DND-41 (cell line): ENCODE measurements around the gene DHPS.

Source experiments
- EZH2 ChIP-seq: IDR thresholded peaks from 3 replicates; pipeline ENCODE4 v1.6.1; 2012; ENCODE audit warnings: borderline replicate concordance, low read depth, mild to moderate bottlenecking, moderate library complexity, low read length, inconsistent platforms; ENCODE audit not compliant: severe bottlenecking
- TF ChIP-seq, protein P1 (sequence below): IDR thresholded peaks from 2 replicates; pipeline ENCODE4 v1.5.1; 2012; ENCODE audit warnings: borderline replicate concordance, low read length, moderate library complexity, mild to moderate bottlenecking; ENCODE audit not compliant: poor library complexity, severe bottlenecking; ENCODE audit errors: extremely low read depth

DNA sequence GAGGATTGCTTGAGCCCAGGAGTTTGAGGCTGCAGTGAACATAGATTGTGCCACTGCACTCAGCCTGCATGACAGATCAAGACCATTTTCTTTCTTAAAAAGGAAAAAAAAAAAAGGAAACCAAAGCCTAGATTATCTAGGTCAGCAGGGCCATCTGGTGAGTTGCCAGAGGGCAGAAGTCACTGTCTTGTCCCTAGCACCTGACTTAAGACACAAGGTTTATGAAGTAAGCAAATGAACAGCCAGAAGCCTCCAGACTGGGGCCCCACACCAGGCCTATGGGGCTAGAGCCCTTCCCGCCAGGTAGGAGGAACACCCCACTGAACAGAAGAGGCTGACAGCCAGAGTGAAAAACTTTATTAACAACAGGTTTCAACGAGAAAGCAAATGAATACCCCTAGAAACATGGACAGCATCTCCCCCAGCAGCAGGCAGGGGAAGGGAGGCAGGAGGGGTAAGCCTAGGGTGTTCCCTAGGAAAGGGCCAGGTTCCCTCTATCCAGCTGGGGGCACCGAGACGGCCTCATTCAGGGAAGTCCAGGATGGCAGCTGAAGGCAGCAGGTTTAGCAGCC lies 13.9 kb downstream of the DHPS start:
- TF ChIP-seq, protein P1, sequence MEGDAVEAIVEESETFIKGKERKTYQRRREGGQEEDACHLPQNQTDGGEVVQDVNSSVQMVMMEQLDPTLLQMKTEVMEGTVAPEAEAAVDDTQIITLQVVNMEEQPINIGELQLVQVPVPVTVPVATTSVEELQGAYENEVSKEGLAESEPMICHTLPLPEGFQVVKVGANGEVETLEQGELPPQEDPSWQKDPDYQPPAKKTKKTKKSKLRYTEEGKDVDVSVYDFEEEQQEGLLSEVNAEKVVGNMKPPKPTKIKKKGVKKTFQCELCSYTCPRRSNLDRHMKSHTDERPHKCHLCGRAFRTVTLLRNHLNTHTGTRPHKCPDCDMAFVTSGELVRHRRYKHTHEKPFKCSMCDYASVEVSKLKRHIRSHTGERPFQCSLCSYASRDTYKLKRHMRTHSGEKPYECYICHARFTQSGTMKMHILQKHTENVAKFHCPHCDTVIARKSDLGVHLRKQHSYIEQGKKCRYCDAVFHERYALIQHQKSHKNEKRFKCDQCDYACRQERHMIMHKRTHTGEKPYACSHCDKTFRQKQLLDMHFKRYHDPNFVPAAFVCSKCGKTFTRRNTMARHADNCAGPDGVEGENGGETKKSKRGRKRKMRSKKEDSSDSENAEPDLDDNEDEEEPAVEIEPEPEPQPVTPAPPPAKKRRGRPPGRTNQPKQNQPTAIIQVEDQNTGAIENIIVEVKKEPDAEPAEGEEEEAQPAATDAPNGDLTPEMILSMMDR = no peak
- no peak for TF ChIP-seq EZH2
